Fibroblast of skin of left biceps (primary cell): ENCODE measurements around the gene NEXN.

Experiments
- DNase-seq, 2 experiments: peaks; one replicate each; pipeline ENCODE4 v3.0.0-alpha.2; 2013; ENCODE audit warnings: low read depth in 2 of 2

NEXN gene

GRCh38 chr1:77888081-77888780 is at the start of gene NEXN:
Gene NEXN (plus strand): TSS chr1:77888624. CDS start chr1:77916107, 27,483 bp downstream.
- peak; percentile 66 to 71 for DNase-seq

DNA sequence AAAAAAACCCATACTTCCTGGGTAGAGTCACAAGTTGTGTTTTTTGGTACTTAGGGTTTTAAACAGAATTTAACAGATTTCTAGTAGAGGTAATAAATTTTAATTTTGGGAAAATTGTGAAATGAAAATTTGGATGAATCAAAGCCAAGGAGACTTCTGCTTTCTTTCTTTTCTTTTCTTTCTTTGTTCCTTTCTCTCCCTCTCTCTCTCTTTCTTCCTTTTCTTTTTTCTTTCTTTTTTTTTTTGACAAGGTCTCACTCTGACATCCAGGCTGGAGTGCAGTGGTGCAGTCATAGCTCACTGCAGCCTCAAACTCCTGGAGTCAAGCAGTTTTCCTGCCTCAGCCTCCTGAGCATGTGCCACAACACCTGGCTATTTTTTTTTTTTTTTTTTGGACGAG is 46.9 kb upstream of the NEXN start:
- no peak for DNase-seq

DNA sequence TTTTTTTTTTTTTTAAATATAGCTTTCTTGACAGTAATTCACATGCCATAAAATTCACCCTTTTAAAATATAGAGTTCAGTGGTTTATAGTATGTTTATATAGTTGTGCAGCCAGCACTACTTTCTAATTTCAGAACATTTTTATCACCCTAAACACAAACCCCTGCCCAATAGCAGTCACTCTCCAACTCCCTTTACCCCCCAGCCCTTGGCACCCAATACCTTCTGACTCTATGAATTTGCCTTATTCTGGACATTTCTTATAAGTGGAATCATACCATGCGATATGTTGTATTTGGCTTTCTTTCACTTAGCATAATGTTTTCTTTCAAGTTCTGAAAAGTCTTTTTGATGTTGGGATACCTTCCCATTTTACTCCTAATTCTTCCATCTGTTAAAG is 42.5 kb upstream of the NEXN start:
- no peak for DNase-seq

DNA sequence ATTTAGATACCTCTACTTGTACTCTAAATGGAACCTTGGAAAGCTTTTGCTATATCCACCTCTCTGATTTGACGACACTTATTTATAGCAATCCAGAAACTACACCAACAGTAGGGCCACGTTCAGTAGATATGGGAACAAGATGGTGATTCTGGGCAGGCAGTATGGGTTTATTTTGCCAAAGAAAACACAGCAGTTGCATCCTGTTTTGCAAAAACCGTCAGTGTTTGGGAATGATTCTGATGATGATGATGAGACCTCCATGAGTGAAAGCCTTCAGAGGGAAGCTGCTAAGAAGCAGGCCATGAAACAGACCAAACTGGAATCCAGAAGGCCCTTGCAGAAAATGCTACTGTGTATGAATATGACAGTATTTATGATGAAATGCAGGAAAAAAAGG is 41.5 kb upstream of the NEXN start:
- no peak for DNase-seq

- no peak for DNase-seq
Measured at GRCh38 chr1:77847621-77848080, 40.8 kb upstream of the NEXN start.

DNA sequence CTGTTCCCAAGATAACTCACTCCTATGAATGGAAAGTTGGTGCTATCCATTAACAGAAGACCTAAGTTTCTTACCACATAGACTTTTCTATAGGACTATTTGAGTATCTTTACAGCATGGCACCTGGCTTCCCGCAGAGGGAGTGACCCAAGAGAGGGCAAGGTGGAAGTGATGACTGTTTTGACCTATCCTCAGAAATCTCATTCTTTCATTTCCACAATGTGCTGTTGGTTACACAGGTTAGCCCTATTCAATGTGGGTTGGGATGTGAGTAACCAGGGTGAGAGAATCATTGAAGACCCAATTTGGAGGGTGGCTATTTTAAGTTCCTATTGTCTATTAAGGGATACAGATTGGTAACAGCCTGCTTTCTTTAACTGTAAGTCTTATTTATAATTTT is 38.3 kb upstream of the NEXN start:
- DNase-seq = no peak

GRCh38 chr1:77857552-77857951 is 30.9 kb upstream of the NEXN start:
- DNase-seq = peak in 1 of 2 experiments; percentile 20

DNA sequence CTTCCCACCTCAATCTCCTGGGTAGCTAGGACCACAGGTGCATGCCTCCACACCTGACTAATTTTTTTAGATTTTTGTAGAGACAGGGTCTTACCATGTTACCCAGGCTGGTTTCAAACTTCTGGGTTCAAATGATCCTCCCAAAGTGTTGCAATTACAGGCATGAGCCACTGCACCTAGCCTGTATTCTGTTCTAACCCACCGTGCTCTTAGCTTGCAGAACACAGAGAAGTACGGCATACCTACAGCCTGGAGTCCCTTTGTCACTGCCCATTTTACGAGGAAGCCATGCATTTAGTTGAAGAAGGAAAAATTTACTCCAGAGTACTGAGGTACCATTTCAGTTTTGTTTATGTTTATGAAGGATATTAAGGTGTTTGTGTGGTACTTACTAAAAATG is 29.7 kb upstream of the NEXN start:
- DNase-seq = no peak

DNA sequence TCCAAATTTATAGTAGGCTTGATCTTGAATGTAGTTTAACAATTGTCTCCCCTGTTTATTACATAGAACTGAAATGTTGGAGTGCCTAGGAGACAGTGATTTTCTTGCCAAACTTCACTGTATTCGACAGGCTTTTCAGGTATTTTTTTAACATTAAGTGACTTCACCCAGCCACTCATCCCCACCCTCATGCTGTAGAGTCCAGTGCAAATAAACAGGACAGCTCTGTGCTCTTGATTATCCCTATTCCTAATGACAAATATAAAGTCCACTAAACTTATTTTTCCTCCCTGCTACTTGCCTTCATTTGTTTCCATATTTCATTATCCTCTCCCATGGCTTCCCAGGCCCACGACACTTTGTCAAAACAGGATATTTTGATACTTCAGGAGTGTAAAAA is 29.2 kb upstream of the NEXN start:
- no peak for DNase-seq

DNA sequence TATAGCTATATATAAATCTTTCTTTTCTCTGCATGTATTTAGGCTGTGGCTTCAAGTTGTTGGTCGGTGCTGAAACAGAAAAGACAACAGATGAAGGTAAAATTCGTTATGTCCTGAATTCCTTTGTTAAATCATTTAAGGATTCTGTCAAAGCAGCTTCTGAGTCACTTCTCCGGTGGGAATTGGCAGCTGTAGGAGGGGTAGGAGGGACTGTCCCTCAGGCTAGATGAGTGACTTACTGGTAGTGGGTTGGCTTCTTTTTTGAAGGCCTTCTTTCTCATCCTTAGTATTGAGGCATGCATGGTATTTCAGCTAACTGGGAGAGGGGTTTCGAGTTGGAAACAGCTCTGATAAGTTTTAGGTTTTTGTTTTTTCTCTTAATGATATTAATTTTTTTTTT is 22.1 kb upstream of the NEXN start:
- DNase-seq = no peak

GRCh38 chr1:77872645-77873044 is 15.8 kb upstream of the NEXN start:
- no peak for DNase-seq

- no peak for DNase-seq
Measured at GRCh38 chr1:77873461-77873860, 15.0 kb upstream of the NEXN start.

DNA sequence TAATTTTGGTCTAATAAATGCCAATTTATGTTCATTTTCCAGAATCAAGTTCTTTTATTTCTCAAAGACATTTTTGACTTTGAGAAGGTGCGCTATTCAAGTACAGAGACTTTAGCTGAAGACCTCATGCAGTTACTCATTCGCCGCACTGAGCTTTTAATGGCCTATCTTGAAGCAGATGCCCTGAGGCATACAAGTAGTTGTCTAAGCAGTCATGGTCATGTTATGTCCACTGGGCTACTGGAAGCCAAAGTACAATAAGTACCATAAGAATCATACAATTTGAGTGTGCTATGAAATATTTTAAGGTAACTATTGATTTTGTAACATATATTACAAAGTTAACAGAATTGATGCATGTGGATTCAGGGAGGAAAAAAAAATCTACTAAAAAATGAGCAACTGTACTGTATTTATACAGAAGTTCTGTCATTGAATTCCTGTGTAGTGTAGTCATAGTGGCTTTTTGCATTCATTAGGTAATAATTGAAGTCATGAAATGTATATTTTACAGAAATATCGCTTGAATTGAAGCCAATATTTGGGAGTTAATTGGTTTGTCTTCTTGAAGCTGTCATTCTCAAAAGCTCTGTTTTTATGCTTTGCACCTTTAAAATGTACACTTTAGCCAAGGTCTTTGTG is 13.5 kb upstream of the NEXN start:
- no peak for DNase-seq

GRCh38 chr1:77876884-77877283 is 11.5 kb upstream of the NEXN start:
- DNase-seq = no peak

DNA sequence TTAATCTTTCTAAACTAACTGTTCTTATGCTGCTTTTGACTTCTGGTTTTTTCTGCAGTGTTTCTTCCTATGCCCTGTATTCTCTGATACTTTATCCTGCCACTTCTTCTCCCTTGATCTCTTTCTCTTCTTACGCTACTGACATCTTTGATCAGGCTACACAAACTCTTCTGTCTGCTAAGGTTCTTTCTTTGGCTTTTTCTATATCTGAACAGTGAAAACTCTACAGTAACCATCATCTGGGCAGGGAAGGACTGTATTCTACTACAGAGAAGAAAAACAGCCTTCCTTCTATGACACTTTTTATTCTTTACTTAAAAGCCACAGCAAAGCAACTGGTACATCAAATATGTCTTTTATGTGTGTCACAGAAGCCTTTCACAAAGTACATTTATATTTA is 7.4 kb upstream of the NEXN start:
- DNase-seq = no peak

GRCh38 chr1:77882411-77882810 is 6.0 kb upstream of the NEXN start:
- DNase-seq = no peak

DNA sequence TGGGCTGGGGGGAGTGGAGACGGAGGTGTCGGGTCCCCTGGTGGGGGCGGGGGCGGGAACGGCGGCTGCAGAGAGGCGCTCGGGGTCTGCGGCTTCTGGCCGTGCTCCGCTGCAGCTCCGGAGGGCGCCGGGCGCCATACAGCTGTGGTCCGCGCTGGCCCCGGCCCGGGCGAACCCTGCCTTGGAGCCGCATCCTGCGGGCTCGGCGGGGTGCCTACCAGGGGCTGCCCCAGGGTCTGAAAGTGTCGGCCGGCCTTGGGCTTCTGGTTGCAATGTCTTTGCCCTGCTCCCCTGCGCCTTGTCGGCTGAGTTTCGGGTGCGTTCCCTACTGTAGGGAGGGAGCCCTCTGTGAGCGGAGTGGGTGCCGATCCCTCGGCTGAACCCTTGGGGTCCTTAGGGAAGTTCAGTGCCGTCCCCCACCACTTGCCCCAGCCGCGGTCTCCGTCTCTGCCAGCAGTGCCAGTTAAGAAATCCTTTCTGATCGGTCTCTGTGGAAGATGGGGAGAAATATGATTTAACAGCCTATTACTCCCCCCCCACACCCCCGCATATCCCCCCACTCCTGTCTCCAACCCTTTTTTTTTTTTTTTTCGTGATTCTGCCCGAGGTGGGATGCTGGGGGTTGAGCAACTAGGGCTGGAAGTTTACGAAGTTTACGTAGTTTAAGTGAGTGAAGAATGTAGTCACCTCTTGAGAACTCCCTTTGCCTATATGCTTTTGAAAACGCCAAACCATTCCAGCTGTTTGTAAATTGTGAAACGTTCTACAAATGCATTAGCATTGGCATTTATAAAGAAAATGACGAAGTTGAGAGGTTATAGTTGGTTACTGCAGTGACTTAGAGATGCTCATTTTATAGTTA is 588 bp downstream of the NEXN start:
- peak in 1 of 2 experiments; percentile 42 for DNase-seq

DNA sequence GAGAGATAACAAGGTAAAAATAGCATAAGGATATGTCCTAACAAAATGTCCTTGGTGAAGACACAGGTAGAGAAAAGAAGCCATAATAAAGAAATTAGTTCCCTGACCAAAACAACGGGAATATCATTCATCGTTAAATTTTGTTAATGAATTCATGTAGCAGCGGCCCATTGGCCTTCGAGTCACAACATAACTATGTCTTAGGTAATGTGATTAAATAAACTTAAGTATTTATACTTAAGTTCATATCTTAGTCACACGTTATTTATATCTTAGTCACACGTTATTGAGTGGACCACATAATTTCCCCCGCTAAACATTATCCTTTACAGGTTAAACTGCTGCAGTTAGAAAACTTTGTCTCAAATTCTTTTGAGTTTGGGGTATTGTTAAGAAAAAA is 1.2 kb downstream of the NEXN start:
- DNase-seq = peak in 1 of 2 experiments; percentile 50

GRCh38 chr1:77891200-77891599 is 2.8 kb downstream of the NEXN start:
- no peak for DNase-seq

- no peak for DNase-seq
Measured at GRCh38 chr1:77899647-77900320, 11.4 kb downstream of the NEXN start.

GRCh38 chr1:77900687-77901293 is 12.4 kb downstream of the NEXN start:
- no peak for DNase-seq

GRCh38 chr1:77905603-77906002 is 17.2 kb downstream of the NEXN start:
- DNase-seq = no peak
